Subcutaneous adipose tissue (tissue), 4 donors: Measurements from ENCODE around the gene ITCH. TPM values are rescaled to one million over a fixed set of nuclear protein-coding genes. Genes with fewer than 3 reads are reported as not detected.

ENCODE experiments used
- total RNA-seq, 4 donors: library from RNA; depleted of rRNA; stranded (reverse); fragments of >200 nt; gene quantifications; one replicate each; pipeline ENCODE4 v1.1.0, GENCODE V29; 2016
- TF ChIP-seq, protein P1 (sequence below): fragments of 450-650 bp; IDR thresholded peaks from one replicate; pipeline ENCODE4 v1.5.1; 2016; ENCODE audit warnings: low read depth, mild to moderate bottlenecking, control low read depth, antibody characterized with exemption, moderate library complexity

The ITCH gene
- total RNA-seq, 4 donors from 2014 or later: 59.0 to 178 (median 74.2) TPM

DNA sequence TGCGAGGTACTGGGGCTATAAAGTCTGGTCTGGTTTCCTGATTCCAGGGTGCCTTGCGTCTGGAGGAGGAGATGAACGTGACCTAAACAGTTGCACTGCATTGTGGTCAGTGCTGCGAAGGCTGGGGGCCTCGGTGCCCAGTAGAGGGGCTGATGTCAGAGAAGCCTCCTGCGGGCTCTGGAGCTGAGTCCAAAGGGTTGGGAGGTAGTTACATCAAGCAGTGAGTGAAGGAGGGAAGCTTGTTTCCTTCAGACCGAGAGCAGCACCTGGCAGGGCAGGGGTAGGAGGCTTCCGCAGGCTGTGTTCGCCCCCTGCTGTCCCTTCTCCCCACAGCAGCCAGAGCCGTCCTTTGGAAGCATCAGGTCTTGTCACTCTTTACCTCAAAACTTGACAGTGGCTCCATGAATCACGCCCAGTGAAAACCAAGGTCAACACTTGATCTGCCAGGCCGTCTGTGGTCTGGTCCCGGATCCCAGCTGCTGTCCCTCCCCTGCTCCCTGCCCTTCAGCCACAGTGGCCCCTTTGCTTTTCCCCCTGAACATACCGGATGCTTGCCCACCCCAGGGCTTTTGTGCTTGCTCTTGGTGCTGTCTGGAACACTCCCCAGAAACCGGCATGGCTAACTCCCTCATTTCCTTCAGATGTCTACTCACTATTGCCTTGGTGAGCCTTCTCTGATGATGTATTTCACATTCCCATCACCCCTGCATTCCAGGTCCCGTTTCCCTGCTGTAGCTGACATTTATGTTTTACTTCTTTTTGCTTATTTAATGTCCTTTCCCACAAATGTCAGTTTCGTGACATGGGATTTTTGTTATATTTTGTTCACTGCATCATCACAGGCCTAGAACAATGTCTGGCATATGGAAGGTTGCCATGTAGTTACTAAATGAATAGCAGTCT lies 160.1 kb downstream of the ITCH start:
- TF ChIP-seq, protein P1, sequence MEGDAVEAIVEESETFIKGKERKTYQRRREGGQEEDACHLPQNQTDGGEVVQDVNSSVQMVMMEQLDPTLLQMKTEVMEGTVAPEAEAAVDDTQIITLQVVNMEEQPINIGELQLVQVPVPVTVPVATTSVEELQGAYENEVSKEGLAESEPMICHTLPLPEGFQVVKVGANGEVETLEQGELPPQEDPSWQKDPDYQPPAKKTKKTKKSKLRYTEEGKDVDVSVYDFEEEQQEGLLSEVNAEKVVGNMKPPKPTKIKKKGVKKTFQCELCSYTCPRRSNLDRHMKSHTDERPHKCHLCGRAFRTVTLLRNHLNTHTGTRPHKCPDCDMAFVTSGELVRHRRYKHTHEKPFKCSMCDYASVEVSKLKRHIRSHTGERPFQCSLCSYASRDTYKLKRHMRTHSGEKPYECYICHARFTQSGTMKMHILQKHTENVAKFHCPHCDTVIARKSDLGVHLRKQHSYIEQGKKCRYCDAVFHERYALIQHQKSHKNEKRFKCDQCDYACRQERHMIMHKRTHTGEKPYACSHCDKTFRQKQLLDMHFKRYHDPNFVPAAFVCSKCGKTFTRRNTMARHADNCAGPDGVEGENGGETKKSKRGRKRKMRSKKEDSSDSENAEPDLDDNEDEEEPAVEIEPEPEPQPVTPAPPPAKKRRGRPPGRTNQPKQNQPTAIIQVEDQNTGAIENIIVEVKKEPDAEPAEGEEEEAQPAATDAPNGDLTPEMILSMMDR: no peak

DNA sequence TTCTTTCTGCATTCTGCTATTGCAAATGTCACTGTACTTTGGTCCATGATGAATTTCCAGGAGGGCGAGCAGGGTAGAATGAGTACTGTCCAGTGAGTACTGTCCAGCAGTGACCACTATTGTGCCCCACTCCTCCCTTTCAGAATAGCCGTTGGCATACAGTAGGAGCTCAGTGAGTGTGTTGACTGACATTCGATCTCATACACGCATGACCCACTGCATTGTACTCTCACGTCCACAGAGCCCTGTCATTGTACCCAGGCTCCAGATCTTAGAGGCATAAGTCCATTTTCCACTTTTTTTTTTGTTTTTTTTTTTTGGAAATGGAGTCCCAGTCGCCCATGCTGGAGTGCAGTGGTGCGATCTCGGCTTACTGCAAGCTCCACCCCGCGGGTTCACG lies 161.4 kb downstream of the ITCH start:
- TF ChIP-seq, protein P1: no peak

DNA sequence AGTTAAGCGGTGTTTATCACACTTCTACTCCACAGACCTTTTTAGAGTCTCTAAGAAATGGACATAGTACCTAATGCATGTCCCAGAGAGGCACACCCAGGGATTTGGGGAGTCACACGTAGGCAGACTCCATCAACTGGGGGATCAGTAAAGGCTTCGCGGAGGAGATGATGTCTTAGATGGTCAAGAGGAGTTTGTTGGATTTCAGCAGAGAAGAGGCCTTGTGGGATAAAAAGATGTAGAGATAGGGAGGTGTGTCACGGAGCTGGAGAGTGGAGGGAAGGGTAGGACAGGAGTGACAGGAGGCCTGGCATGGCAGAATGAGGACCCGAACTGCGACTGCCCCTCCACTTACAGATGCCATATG lies 162.3 kb downstream of the ITCH start:
- TF ChIP-seq, protein P1: no peak

DNA sequence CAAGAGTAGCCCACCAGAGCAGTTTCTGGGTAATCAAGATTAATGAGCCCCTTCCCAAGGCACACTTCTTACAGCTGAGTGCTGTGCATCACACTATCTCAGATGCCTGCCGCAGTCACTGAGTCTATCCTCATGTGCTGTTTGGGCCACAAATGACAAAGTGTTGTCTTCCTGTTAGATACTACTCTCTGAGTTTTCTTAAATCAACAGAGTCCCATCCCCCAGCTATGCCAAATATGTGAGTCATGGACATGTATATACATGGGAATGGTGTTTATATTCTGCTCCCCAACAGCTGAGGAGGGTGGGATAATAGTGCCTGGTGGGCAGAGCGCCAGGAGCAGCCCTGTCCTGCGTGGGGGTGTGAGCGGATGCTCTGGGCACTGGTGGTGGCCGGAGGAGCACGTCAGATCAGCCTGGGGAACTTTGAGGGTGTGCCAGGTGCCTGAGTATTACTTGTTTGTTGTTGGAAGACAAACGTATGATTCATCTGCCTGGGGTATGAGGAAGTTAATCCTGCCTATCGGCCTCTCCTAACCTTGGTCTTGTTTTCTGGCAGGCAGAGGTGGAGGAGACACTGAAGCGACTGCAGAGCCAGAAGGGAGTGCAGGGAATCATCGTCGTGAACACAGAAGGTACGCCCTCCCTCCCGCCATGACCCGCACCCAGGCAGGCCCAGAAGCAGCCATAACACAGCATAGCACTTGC lies 162.8 kb downstream of the ITCH start:
- TF ChIP-seq, protein P1: no peak

DNA sequence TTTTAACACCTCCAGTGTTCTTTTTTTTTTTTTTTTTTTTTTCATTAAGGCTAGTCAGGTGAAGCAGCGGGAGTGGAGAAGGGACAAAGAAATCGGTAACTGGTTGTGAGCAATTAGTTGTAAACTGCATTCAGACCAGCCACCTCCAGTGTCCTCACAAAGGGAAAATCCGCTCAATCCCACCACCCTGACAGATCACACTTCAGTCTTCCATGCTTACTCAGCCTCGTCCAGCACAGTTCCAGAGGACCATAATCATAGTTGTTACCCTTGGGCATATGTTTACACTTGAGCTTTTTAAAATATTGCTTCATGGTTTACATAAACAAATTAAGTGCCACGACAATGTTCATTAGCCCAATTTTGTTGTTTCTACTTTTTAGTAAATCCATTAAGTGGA lies 163.4 kb downstream of the ITCH start:
- TF ChIP-seq, protein P1: no peak

DNA sequence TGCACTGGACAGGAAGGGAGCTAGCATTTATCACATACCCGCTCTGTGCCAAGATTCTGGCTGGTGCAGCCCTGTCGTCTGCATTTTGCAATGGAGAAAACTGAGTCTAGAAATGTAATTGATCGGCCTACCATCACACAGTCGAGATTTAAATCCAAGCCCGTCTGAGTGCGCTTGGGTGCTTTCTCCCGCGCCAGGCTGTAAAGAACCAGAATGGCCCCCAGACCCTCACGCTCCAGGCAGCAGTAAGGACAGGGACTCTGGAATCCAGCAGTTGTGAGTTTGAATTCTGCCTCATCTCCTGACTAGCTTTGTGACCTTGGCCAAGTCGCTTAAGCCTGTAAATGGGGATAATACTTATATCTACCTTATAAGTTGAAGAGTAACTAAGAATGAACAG lies 163.9 kb downstream of the ITCH start:
- TF ChIP-seq, protein P1: no peak

DNA sequence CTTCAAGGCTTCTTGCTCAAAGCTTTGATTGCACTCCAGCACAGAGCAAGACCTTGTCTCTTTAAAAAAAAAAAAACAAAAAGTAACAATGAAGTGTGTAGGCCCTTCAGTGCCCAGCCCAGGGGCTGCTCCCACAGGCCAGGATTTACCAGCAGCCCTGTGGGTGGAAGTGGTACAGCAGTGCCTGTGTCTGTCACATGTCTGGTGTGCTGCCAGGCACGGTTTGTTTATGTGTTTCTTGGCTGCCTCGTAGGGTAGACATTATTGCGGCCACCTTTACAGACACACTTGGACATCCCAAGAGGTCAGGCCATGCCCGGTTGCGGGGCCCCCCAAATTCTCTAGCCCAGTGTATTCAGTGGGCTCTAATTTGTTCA lies 165.8 kb downstream of the ITCH start:
- TF ChIP-seq, protein P1: no peak
